ENCODE measurements around the gene CACNB1. TPM values are rescaled to one million over a fixed set of nuclear protein-coding genes. Genes with fewer than 3 reads are reported as not detected.

CACNB1 gene
- total RNA-seq, 1 experiment from 2014 or later: 6.6 TPM

DNA sequence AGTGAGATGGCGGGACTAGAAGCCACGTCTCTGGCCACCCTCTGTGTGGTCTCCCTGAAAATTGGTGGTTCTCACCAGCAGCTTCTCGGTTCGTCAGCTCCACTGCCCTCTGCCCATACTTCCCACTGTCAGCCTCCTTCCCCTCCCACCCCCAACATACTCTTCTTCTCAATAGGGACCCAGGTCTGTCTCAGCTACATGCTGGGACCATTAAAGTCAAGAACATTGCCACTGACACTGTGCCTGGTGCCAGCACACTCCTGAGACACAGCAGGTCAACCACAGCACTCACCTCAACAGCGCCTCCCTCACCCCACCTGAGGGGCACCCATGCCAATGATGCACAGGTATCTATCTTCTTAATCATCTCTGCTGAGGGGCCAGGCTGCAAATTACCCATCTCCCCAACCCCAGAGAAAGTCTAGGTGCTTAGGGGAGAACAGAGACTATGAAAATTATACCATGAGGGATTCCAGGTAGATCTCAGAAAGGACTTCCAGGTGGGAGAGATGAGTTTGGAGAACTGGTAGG is 47.3 kb downstream of the CACNB1 start:
- no peak for DNase-seq (ENCODE audit: unreplicated experiment)
- H3K27me3 Mint-ChIP-seq (ENCODE audit: insufficient read depth, unreplicated experiment): peaks cover 9% of the 10 kb centered on the region
- no peak overlapping the region for H3K27ac Mint-ChIP-seq (ENCODE audit: low read depth, unreplicated experiment)
- no peaks in the 10 kb centered on the region for H3K9me3 Mint-ChIP-seq (ENCODE audit: unreplicated experiment)
- POLR2A ChIA-PET: interaction anchor here (0.6 kb wide), 1 partner anchor 277 kb away, joined by 3 read pairs; no protein-coding TSS in a partner anchor
- BruUV-seq (replicated peaks): no TSS peak
- peaks cover 20% of the 10 kb centered on the region for H3K36me3 Mint-ChIP-seq (ENCODE audit: insufficient read depth, unreplicated experiment)
- no peak overlapping the region for H3K4me3 Mint-ChIP-seq (ENCODE audit: unreplicated experiment)
- intact Hi-C loops (cut with micrococcal nuclease): loop anchor here (5.0 to 10.0 kb wide), 3 partner anchors 87 to 475 kb away; partner anchors contain the start of genes EPOP and RPL23
- peaks cover 23% of the 10 kb centered on the region for H3K4me1 Mint-ChIP-seq (ENCODE audit: insufficient read depth, unreplicated experiment)
- CTCF ChIA-PET: interaction anchor here (0.6 to 4.7 kb wide), 2 partner anchors 167 to 318 kb away, joined by 3 to 114 read pairs; no protein-coding TSS in a partner anchor
- TF ChIP-seq, protein P1, sequence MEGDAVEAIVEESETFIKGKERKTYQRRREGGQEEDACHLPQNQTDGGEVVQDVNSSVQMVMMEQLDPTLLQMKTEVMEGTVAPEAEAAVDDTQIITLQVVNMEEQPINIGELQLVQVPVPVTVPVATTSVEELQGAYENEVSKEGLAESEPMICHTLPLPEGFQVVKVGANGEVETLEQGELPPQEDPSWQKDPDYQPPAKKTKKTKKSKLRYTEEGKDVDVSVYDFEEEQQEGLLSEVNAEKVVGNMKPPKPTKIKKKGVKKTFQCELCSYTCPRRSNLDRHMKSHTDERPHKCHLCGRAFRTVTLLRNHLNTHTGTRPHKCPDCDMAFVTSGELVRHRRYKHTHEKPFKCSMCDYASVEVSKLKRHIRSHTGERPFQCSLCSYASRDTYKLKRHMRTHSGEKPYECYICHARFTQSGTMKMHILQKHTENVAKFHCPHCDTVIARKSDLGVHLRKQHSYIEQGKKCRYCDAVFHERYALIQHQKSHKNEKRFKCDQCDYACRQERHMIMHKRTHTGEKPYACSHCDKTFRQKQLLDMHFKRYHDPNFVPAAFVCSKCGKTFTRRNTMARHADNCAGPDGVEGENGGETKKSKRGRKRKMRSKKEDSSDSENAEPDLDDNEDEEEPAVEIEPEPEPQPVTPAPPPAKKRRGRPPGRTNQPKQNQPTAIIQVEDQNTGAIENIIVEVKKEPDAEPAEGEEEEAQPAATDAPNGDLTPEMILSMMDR (IDR thresholded peaks at IDR 0.05; ENCODE audit: unreplicated experiment): no peak

GRCh38 chr17:39147221-39148185 is 50.0 kb downstream of the CACNB1 start:
- ChIA-PET POLR2A (interaction anchor here (0.7 kb wide), 1 partner anchor 8 kb away, joined by 3 read pairs; no protein-coding TSS in a partner anchor), CTCF (interaction anchor here (0.6 to 3.0 kb wide), 3 partner anchors 164 to 270 kb away, joined by 3 to 14 read pairs (median 3); no protein-coding TSS in a partner anchor)
- no peak overlapping the region for H3K4me3 Mint-ChIP-seq (ENCODE audit: unreplicated experiment)
- DNase-seq (ENCODE audit: unreplicated experiment): no peak
- TF ChIP-seq, protein P1 (IDR thresholded peaks at IDR 0.05; ENCODE audit: unreplicated experiment): no peak
- peaks cover 9% of the 10 kb centered on the region for H3K27me3 Mint-ChIP-seq (ENCODE audit: insufficient read depth, unreplicated experiment)
- intact Hi-C loops (cut with micrococcal nuclease): no loop called here
- no peak overlapping the region for H3K27ac Mint-ChIP-seq (ENCODE audit: low read depth, unreplicated experiment)
- H3K4me1 Mint-ChIP-seq (ENCODE audit: insufficient read depth, unreplicated experiment): peaks cover 25% of the 10 kb centered on the region
- no TSS peak for BruUV-seq (replicated peaks)
- peaks cover 5% of the 10 kb centered on the region for H3K36me3 Mint-ChIP-seq (ENCODE audit: insufficient read depth, unreplicated experiment)
- no peaks in the 10 kb centered on the region for H3K9me3 Mint-ChIP-seq (ENCODE audit: unreplicated experiment)

DNA sequence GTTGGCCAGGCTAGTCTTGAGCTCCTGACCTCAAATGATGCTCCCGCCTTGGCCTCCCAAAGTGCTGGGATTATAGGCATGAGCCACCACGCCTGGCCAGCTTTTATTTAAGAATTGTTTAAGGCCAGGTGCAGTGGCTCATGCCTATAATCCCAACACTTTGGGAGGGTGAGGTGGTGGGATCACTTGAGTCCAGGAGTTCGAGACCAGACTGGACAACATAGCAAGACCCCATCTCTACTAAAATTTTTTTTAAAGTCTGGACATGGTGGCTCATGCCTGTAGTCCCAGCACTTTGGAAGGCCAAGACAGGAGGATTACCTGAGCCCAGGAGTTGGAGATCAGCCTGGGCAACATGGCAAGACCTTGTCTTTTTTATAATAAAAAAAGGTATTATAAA is 51.2 kb downstream of the CACNB1 start:
- H3K4me1 Mint-ChIP-seq (ENCODE audit: insufficient read depth, unreplicated experiment): peaks cover 21% of the 10 kb centered on the region
- H3K4me3 Mint-ChIP-seq (ENCODE audit: unreplicated experiment): no peak overlapping the region
- CTCF ChIA-PET: interaction anchor here (0.6 to 3.0 kb wide), 4 partner anchors 7 to 163 kb away, joined by 3 to 21 read pairs (median 8); no protein-coding TSS in a partner anchor
- TF ChIP-seq, protein P1 (IDR thresholded peaks at IDR 0.05; ENCODE audit: unreplicated experiment): no peak
- H3K9me3 Mint-ChIP-seq (ENCODE audit: unreplicated experiment): no peaks in the 10 kb centered on the region
- POLR2A ChIA-PET: interaction anchor here (0.7 kb wide), 1 partner anchor 69 kb away, joined by 3 read pairs; no protein-coding TSS in a partner anchor
- no TSS peak for BruUV-seq (replicated peaks)
- no peak for DNase-seq (ENCODE audit: unreplicated experiment)
- intact Hi-C loops (cut with micrococcal nuclease): no loop called here
- no peak overlapping the region for H3K27ac Mint-ChIP-seq (ENCODE audit: low read depth, unreplicated experiment)
- peaks cover 9% of the 10 kb centered on the region for H3K27me3 Mint-ChIP-seq (ENCODE audit: insufficient read depth, unreplicated experiment)
- H3K36me3 Mint-ChIP-seq (ENCODE audit: insufficient read depth, unreplicated experiment): peaks cover 5% of the 10 kb centered on the region

DNA sequence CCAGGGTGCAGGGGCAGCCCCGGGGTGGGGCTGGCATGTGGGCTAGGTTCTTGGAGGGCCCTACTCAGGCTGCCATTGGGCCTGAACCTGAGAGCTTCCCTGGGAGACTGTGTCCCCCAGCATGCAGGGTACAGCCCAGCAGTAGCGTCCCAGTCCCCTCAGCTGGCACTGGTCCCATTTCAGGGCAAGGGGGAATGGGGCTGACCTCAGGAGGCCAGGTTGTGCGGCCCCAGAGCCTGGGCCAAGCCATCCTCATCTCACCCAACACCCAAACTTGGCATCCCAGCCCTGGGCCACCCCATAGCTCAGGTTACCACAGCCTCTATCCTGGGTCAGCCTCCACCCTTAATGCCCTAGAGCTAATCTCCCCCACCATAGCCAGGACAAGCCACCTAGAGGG is 52.3 kb downstream of the CACNB1 start:
- POLR2A ChIA-PET: interaction anchor here (0.6 to 2.0 kb wide), 5 partner anchors 9 to 162 kb away, joined by 3 to 7 read pairs (median 4); no protein-coding TSS in a partner anchor
- no TSS peak for BruUV-seq (replicated peaks)

More for the DNA sequence above, 52.3 kb downstream of the CACNB1 start:
- peak overlapping the region; percentile 86 for H3K27ac Mint-ChIP-seq (ENCODE audit: low read depth, unreplicated experiment)
- intact Hi-C loops (cut with micrococcal nuclease): no loop called here
- CTCF ChIA-PET: interaction anchor here (0.6 to 2.8 kb wide), 3 partner anchors 8 to 161 kb away, joined by 3 to 21 read pairs (median 3); no protein-coding TSS in a partner anchor
- peaks cover 6% of the 10 kb centered on the region for H3K27me3 Mint-ChIP-seq (ENCODE audit: insufficient read depth, unreplicated experiment)
- no peak overlapping the region for H3K4me3 Mint-ChIP-seq (ENCODE audit: unreplicated experiment)
- H3K36me3 Mint-ChIP-seq (ENCODE audit: insufficient read depth, unreplicated experiment): peaks cover 5% of the 10 kb centered on the region
- TF ChIP-seq, protein P1 (IDR thresholded peaks at IDR 0.05; ENCODE audit: unreplicated experiment): no peak
- H3K4me1 Mint-ChIP-seq (ENCODE audit: insufficient read depth, unreplicated experiment): peaks cover 21% of the 10 kb centered on the region
- H3K9me3 Mint-ChIP-seq (ENCODE audit: unreplicated experiment): no peaks in the 10 kb centered on the region
- DNase-seq (ENCODE audit: unreplicated experiment): no peak

Data from MCF 10A (cell line).